Activated effector memory CD4-positive, alpha-beta T cell treated with Interleukin-2 at 50 U/mL for 16 hours (primary cell): ENCODE results near the gene USP47.
A peak's percentile ranks its signal among the peaks of the same experiment; 100 is the strongest.
"Not testable (repeated sequence)": the region's sequence is repeated elsewhere in the genome, so short reads cannot be mapped to it uniquely, and the experiment has no call there.

ENCODE experiments used
- DNase-seq: peaks from one replicate; pipeline ENCODE4 v3.0.0-alpha.2; 2020

The USP47 gene

GRCh38 chr11:11826260-11826659 is 15.5 kb upstream of the USP47 start:
- DNase-seq: no peak

GRCh38 chr11:11827272-11827671 is 14.5 kb upstream of the USP47 start:
- DNase-seq: no peak

GRCh38 chr11:11831406-11831805 is 10.4 kb upstream of the USP47 start:
- not testable (repeated sequence) for DNase-seq

DNA sequence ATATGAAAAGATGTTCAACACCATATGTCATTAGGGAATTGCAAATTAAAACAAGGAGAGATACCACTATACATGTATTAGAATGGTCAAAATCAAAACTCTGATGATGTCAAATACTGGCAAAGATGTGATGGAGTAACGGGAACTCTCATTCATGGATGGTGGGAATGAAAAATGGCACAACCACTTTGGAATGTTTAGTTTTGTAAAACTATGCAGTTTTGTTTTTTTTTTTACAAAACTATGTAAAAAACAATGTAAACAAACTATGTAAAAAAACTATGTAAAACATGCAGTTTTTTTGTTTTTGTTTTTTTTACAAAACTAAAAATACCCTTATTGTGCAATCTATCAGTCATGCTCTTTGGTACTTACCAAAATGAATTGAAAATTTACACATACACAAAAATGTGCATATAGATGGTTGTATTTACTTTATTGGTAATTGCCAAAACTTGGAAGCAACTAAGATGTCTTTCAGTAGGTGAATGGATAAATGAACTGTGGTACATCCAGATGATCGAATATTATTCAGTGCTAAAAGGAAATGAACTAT is 5.0 kb upstream of the USP47 start:
- DNase-seq: no peak

DNA sequence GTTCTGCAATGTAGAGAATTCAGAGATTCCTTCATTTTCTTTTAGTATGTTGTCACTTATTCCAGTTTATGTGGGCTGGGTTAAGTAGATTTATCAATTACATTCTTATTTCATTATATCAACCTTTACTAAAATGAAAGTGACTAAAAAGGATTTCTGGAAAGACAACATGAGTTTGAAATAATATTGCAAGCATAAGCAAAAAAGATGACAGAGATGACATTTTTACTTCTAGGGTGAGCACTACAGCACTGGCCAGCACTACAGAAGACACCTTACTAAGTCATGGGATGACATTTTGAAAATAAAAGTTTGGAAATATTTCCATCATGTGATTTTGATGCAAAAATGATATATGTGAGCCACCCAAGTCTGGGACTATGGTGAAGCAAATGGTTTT is 2.1 kb upstream of the USP47 start:
- DNase-seq: no peak

GRCh38 chr11:11841116-11841722 is 553 bp upstream of the USP47 start:
- DNase-seq: no peak

DNA sequence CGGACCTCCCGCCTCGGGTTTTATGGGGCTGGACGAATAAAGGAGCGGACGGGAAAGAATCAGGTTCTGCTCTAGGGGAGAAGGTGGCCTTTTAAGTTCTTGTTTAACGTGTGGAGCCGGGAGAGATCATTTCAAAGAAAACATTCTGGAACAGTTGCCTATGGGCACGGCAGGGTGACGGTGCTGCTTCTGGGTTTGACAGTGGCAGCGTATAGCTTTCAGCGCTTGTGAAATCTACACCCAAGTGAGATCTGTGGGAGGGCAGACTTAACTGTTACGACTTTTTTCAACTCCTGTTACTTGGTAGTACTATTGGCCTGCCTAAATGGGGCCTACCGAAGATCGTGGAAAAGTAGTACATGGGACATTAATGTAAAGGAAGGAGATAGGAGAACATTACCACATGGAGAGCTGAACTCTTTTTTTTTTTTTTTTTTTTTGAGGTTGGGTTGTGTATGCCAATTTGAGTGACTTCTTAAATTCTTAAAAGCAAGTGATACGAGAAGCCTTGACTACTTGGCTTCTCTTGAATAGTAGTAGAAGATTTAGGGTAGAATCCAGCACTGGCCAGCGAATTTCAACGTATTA is 743 bp downstream of the USP47 start:
- DNase-seq: peak; percentile 47

DNA sequence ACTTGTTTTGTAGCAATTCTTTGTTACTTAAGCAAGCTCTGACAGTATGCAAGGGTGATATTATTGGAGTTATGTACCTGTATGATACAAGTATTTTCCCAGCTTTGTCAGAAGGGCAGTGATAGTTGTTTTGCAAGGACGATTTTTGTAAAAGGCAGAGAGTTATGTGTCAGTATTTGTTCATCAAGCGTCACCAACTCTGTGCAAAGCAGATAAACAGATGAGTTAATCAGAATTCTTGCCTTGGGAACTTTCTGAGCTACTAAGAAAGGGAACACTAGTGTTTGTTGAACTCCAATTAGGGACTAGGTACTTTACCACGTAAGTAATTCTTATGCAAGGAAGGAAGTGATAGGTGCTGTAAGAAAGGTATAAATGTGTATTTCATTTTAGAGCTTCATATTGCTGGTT is 1.4 kb downstream of the USP47 start:
- no peak for DNase-seq

GRCh38 chr11:11843642-11844041 is 1.9 kb downstream of the USP47 start:
- no peak for DNase-seq

GRCh38 chr11:11844272-11844671 is 2.5 kb downstream of the USP47 start:
- DNase-seq: no peak

GRCh38 chr11:11845071-11845470 is 3.3 kb downstream of the USP47 start:
- no peak for DNase-seq

GRCh38 chr11:11845551-11845950 is 3.8 kb downstream of the USP47 start:
- DNase-seq: no peak

GRCh38 chr11:11847082-11847481 is 5.3 kb downstream of the USP47 start:
- DNase-seq: no peak

GRCh38 chr11:11848891-11849746 is 7.3 kb downstream of the USP47 start:
- DNase-seq: peak; percentile 35

- no peak for DNase-seq
Observed at GRCh38 chr11:11850668-11851067, 8.9 kb downstream of the USP47 start.

DNA sequence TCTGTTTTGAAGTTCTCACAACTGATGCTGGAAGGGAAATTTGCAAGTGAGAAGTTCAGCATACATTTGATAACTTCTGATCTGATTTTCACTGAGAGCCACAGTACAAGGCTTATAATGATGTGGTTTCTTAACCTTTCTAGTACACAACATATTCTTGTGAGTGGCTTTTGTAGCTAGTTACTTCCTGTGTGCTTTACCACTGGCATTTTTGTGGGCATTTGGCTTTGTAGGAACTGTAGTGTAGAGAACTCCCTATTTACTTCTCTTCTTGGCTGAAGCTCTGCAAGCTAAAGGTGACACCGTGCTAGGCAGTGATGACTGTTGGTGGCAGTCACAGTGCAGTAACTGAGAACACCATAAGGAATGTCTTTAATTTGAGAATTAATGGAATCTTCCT is 14.9 kb downstream of the USP47 start:
- DNase-seq: no peak

DNA sequence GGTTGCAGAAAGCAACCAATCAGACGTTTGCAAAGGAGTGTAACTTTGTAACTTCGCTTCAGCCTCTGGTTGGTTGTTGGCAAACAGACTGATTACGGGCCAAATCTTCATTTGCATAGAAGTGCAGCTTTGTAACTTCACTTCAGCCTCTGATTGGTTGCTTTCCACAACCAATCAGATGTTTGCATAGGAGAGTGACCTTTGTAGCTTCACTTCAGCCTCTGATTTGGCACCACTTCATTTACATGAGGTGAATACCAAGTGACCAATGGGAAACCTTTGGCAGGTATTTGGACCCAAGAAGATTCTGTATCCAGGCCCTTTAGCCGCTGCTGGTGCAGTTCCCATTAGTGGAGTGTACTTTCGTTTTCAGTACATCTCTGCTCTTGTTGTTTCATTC is 16.0 kb downstream of the USP47 start:
- no peak for DNase-seq

- DNase-seq: no peak
Observed at GRCh38 chr11:11858676-11859075, 16.9 kb downstream of the USP47 start.

DNA sequence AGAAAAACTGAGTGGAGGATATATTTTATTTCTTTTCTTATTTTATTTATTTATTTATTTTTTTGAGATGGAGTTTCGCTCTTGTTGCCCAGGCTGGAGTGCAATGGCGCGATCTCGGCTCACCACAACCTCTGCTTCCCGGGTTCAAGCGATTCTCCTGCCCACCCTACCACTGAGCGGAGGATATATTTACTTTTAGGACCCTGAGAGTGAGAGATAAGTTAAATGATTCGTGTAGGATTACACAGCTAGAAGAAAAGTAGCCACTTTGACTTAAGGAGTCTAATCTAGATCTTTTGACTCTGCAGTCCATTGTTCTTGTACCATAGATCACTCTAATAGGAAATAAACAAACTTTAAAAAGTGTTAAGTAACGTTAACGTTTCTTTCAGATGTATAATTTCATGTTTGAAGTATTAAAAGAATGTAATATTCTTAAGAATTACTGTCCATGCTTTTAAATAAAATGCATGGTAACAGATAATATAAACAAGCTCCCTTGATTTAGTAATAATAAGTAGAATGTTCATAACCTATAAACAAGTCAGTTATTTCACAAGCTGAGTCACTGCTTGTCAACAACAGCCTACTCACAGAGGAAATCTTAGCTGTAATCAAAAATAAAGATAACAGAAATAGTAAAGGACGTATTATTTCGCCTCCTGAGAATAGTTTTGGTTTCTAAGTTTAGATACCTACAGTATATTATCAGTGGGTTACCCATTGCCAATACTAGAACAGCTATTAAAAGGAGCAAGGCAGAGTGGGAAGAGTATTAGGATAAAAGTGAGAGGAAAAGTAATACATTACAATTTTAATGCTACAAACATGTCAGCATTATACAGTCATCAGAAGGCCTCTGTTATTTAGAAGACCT is 18.6 kb downstream of the USP47 start:
- no peak for DNase-seq

GRCh38 chr11:11862999-11863398 is 21.2 kb downstream of the USP47 start:
- DNase-seq: no peak

GRCh38 chr11:11864332-11864731 is 22.6 kb downstream of the USP47 start:
- no peak for DNase-seq

GRCh38 chr11:11864803-11865202 is 23.0 kb downstream of the USP47 start:
- DNase-seq: no peak

GRCh38 chr11:11865449-11865848 is 23.7 kb downstream of the USP47 start:
- DNase-seq: no peak
